B cell (primary cell): Measurements from ENCODE around the gene PADI3. TPM values are rescaled to one million over a fixed set of nuclear protein-coding genes. Genes with fewer than 3 reads are reported as not detected.

Experiments used
- ATAC-seq: fragments of 200-7000 bp; cut with Tn5 transposase; one replicate; pipeline ENCODE4 v1.10.0; 2021; ENCODE audit warnings: low read depth, mild to moderate bottlenecking, moderate number of reproducible peaks, moderate library complexity
- CTCF ChIA-PET: fragments of 350-600 bp; sonication (Branson Sonifier 250); formaldehyde crosslinking; loops from one replicate; lab custom pipeline; 2021; ENCODE audit warnings: antibody characterized with exemption, inconsistent platforms; lab: Charles Lee
- POLR2A ChIA-PET: fragments of 350-600 bp; sonication (Branson Sonifier 250); formaldehyde crosslinking; loops from one replicate; lab custom pipeline; 2021; ENCODE audit warnings: antibody characterized with exemption; lab: Charles Lee
- DNase-seq: peaks from one replicate; pipeline ENCODE4 v3.0.0; 2013
- H2AFZ ChIP-seq: 2 replicates; pipeline ENCODE4 v1.6.1; 2012; ENCODE audit warnings: mild to moderate bottlenecking, low read depth, low read length; ENCODE audit not compliant: insufficient read depth, poor library complexity, severe bottlenecking
- H3K27ac ChIP-seq, 2 donors: 1 replicate in 1 of 2; 2 replicates in 1 of 2; pipeline ENCODE4 v1.5.1; 2012 to 2013; ENCODE audit warnings: low read length in 2 of 2, mild to moderate bottlenecking in 2 of 2, moderate library complexity in 1 of 2
- H3K27me3 ChIP-seq, 4 experiments: fragments of 200-600 bp in 1 of 4; sonication (generic) in 1 of 4; replicated peaks in 1 of 4; 1 replicate in 2 of 4; 2 replicates in 2 of 4; pipeline versions ENCODE4 v1.6.1 to v1.7.0; 2013 to 2016; ENCODE audit warnings: low read length in 3 of 4, mild to moderate bottlenecking in 2 of 4, mixed read lengths in 1 of 4, moderate library complexity in 1 of 4; ENCODE audit not compliant: insufficient read depth in 4 of 4, control insufficient read depth in 3 of 4; ENCODE audit errors: control extremely low read depth in 1 of 4
- H3K36me3 ChIP-seq, 2 experiments: replicated peaks in 1 of 2; 1 replicate in 1 of 2; 2 replicates in 1 of 2; pipeline versions ENCODE4 v1.6.1 to v1.7.1; 2013; ENCODE audit warnings: low read length in 1 of 2; ENCODE audit not compliant: insufficient read depth in 2 of 2, control insufficient read depth in 1 of 2; ENCODE audit errors: control extremely low read depth in 1 of 2, extremely low read depth in 1 of 2
- H3K4me1 ChIP-seq, 2 donors: fragments of 200-600 bp in 1 of 2; sonication (generic) in 1 of 2; 1 replicate in 1 of 2; 2 replicates in 1 of 2; pipeline versions ENCODE4 v1.5.1 to v1.6.1; 2013 to 2017; ENCODE audit warnings: low read length in 2 of 2; ENCODE audit not compliant: control insufficient read depth in 2 of 2, insufficient read depth in 2 of 2
- H3K4me2 ChIP-seq: replicated peaks from 2 replicates; pipeline ENCODE3; 2012; ENCODE audit warnings: mild to moderate bottlenecking, low read depth, low read length; ENCODE audit not compliant: poor library complexity, severe bottlenecking
- H3K4me3 ChIP-seq, 5 experiments: fragments of 200-600 bp in 1 of 5; sonication (generic) in 1 of 5; 1 replicate in 3 of 5; 2 replicates in 2 of 5; pipeline versions ENCODE4 v1.5.1 to v1.7.0; 2011 to 2016; ENCODE audit warnings: low read length in 4 of 5, mild to moderate bottlenecking in 4 of 5, low read depth in 2 of 5, control low read depth in 1 of 5, moderate library complexity in 1 of 5; ENCODE audit not compliant: insufficient read depth in 1 of 5; ENCODE audit errors: control extremely low read depth in 1 of 5, extremely low read depth in 1 of 5
- H3K79me2 ChIP-seq: fragments of 200-600 bp; sonication (generic); one replicate; pipeline ENCODE4 v1.6.0; 2016; ENCODE audit warnings: low read length; ENCODE audit not compliant: control insufficient read depth, insufficient read depth
- H3K9ac ChIP-seq: fragments of 200-600 bp; sonication (generic); 2 replicates; pipeline ENCODE4 v1.6.1; 2017; ENCODE audit warnings: mild to moderate bottlenecking, low read length, moderate library complexity
- H3K9me3 ChIP-seq, 3 donors: one replicate each; pipeline versions ENCODE4 v1.6.1 to v1.7.1; 2013; ENCODE audit warnings: low read length in 2 of 3; ENCODE audit not compliant: control insufficient read depth in 2 of 3, insufficient read depth in 1 of 3; ENCODE audit errors: control extremely low read depth in 1 of 3
- H4K20me1 ChIP-seq: 2 replicates; pipeline ENCODE4 v1.6.0; 2012; ENCODE audit warnings: mild to moderate bottlenecking, low read length; ENCODE audit not compliant: insufficient read depth, control insufficient read depth, poor library complexity, severe bottlenecking
- H3K27ac Mint-ChIP-seq: one replicate; pipeline ENCODE4 v1.8.0; 2021; ENCODE audit warnings: mixed read lengths
- H3K27me3 Mint-ChIP-seq: one replicate; pipeline ENCODE4 v1.8.0; 2021; ENCODE audit warnings: mixed read lengths
- H3K4me1 Mint-ChIP-seq: one replicate; pipeline ENCODE4 v1.8.0; 2021; ENCODE audit warnings: mixed read lengths
- H3K4me3 Mint-ChIP-seq: one replicate; pipeline ENCODE4 v1.8.0; 2021; ENCODE audit warnings: mixed read lengths
- H3K9me3 Mint-ChIP-seq: one replicate; pipeline ENCODE4 v1.8.0; 2022; ENCODE audit warnings: mixed read lengths; ENCODE audit not compliant: insufficient read depth
- CTCF ChIP-seq: fragments of 200-600 bp; IDR thresholded peaks from one replicate; pipeline ENCODE4 v1.8.0; 2022; ENCODE audit warnings: antibody characterized with exemption, mild to moderate bottlenecking
- EZH2 ChIP-seq: IDR thresholded peaks from 2 replicates; pipeline ENCODE4 v1.6.1; 2012; ENCODE audit warnings: borderline replicate concordance, low read depth, mild to moderate bottlenecking, moderate library complexity, low read length; ENCODE audit not compliant: insufficient read depth, poor library complexity, severe bottlenecking
- WGBS: methylation state at CpG from one replicate; pipeline ENCODE4 v1.1.5; 2013; ENCODE audit warnings: missing lambda C conversion rate; ENCODE audit not compliant: insufficient coverage; 5-methylcytosine and 5-hydroxymethylcytosine counted together
- intact Hi-C: fragments of 100-400 bp; cut with micrococcal nuclease; formaldehyde crosslinking; loops from one replicate; pipeline ENCODE4 v1.10.0; 2022
- polyA plus RNA-seq: library from polyadenylated mRNA; depleted of rRNA; stranded (reverse); fragments of >200 nt; gene quantifications from 2 replicates; pipeline ENCODE4 v1.2.3, GENCODE V29; 2012
- total RNA-seq, 2 donors: library from RNA; stranded (reverse); fragments of 120-200 nt in 1 of 2; gene quantifications; 1 replicate in 1 of 2; 2 replicates in 1 of 2; pipeline versions ENCODE4 v1.2.3 to v1.2.4, GENCODE V29; 2013 to 2022

PADI3 gene
- total and polyA plus RNA-seq, 2 donors (not counting 1 experiment from before 2014, with no cell fraction given): not detected

DNA sequence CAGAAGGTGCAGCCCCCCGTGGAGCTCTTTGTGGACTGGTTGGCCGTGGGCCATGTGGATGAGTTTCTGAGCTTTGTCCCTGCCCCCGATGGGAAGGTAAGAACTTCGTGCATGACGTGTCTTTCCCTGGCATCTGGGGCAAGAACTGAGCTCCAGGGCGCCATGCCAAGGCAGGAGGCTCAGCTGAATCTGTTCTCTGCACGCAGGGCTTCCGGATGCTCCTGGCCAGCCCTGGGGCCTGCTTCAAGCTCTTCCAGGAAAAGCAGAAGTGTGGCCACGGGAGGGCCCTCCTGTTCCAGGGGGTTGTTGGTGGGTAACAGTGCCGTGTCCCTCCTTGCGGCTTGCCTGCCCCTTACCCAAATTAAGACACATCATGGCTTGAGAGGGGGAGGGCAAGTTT, 27.7 kb downstream of the PADI3 start:
- Histone ChIP-seq H4K20me1 (no peaks in the 10 kb centered on the region), H3K4me1 (no peaks in the 10 kb centered on the region), H3K9me3 (no peaks in the 10 kb centered on the region), H3K4me2 (no peak overlapping the region), H3K79me2 (no peaks in the 10 kb centered on the region), H3K9ac (no peak overlapping the region), H3K27ac (no peak overlapping the region), H2AFZ (no peak overlapping the region), H3K4me3 (no peak overlapping the region), H3K36me3 (no peaks in the 10 kb centered on the region), H3K27me3 (peaks cover 0 to 10% (median 0%) of the 10 kb centered on the region in 4 experiments)
- intact Hi-C loops: no loop called here
- ATAC-seq: no peak
- DNase-seq: no peak
- Mint-ChIP-seq H3K4me1 (no peaks in the 10 kb centered on the region), H3K4me3 (no peak overlapping the region), H3K27me3 (peaks cover 8% of the 10 kb centered on the region), H3K27ac (no peak overlapping the region), H3K9me3 (no peaks in the 10 kb centered on the region)
- ChIA-PET CTCF (interaction anchor here (2.2 kb wide), 1 partner anchor 216 kb away, joined by 10 read pairs; no protein-coding TSS in a partner anchor), POLR2A (no interaction called here)
- TF ChIP-seq CTCF: no peak
- TF ChIP-seq EZH2: no peak
- WGBS: 13% methylated on average over 9 of the region's 11 CpGs

DNA sequence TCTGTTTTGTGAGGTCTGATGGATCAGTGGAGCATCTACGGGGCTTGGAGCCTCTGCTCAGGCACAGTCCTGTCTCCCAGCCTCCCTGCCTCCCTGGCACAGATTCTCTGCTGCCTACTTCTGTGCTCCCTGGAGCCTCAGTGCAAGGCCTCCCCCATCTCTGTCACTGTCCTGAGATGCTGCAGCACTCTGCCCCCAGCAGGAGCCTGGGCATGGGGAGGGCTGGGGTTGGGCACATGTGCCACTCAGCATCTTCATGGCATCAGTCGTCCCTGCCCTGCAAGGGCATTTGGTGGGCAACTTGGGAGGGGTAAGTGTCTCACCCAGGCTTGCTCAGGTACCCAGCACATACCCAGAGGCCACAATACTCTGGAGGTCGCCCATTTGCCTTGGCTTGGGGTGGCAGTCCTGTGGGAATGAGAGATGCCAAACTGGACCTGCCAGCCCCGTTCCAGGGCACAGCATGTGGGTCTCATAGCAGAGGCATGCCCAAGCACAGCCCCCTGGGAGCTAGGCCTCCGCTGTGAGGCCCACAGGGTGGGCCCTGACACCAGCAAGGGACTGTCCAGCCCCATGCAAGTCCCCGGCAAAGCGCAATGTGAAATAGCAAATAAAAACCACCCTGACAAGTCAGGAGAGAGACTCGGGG, 28.7 kb downstream of the PADI3 start:
- H3K9ac ChIP-seq: no peak overlapping the region
- ATAC-seq (no peak), DNase-seq (no peak)
- H3K4me1 ChIP-seq: no peaks in the 10 kb centered on the region
- no peak for TF ChIP-seq CTCF
- TF ChIP-seq EZH2: no peak
- Mint-ChIP-seq H3K4me3 (no peak overlapping the region), H3K27me3 (peaks cover 11% of the 10 kb centered on the region), H3K4me1 (peaks cover 4% of the 10 kb centered on the region), H3K9me3 (no peaks in the 10 kb centered on the region), H3K27ac (no peak overlapping the region)
- H3K4me3 ChIP-seq: no peak overlapping the region
- WGBS: 94% methylated on average over 5 of the region's 8 CpGs
- peaks cover 0 to 13% (median 0%) of the 10 kb centered on the region in 4 experiments for H3K27me3 ChIP-seq
- H3K9me3 ChIP-seq: no peaks in the 10 kb centered on the region
- H3K4me2 ChIP-seq: no peak overlapping the region
- CTCF ChIA-PET: interaction anchor here (0.8 kb wide), 1 partner anchor 20 kb away, joined by 3 read pairs; no protein-coding TSS in a partner anchor
- POLR2A ChIA-PET: no interaction called here
- intact Hi-C loops: no loop called here
- H3K79me2 ChIP-seq: no peaks in the 10 kb centered on the region
- H2AFZ ChIP-seq: no peak overlapping the region
- H4K20me1 ChIP-seq: no peaks in the 10 kb centered on the region
- no peaks in the 10 kb centered on the region for H3K36me3 ChIP-seq
- H3K27ac ChIP-seq: no peak overlapping the region
